ENCODE measurements around the gene SCG5.

The SCG5 gene

GRCh38 chr15:32690941-32691688, 49.6 kb downstream of the SCG5 start:
- no peak overlapping the region for H3K4me3 ChIP-seq (replicated peaks; ENCODE audit: low read depth, low read length)
- no peak for TF ChIP-seq CTCF (IDR thresholded peaks at IDR 0.05; ENCODE audit: low read length, missing control alignments)
- DNase-seq (ENCODE audit: low read depth): no peak

- DNase-seq (ENCODE audit: low read depth): no peak
- TF ChIP-seq CTCF (IDR thresholded peaks at IDR 0.05; ENCODE audit: low read length, missing control alignments): no peak
- H3K4me3 ChIP-seq (replicated peaks; ENCODE audit: low read depth, low read length): no peak overlapping the region
Observed at GRCh38 chr15:32691689-32692038, 50.2 kb downstream of the SCG5 start.

GRCh38 chr15:32692286-32692685, 50.8 kb downstream of the SCG5 start:
- H3K4me3 ChIP-seq (replicated peaks; ENCODE audit: low read depth, low read length): no peak overlapping the region
- no peak for TF ChIP-seq CTCF (IDR thresholded peaks at IDR 0.05; ENCODE audit: low read length, missing control alignments)
- no peak for DNase-seq (ENCODE audit: low read depth)

- no peak for TF ChIP-seq CTCF (IDR thresholded peaks at IDR 0.05; ENCODE audit: low read length, missing control alignments)
- no peak for DNase-seq (ENCODE audit: low read depth)
- no peak overlapping the region for H3K4me3 ChIP-seq (replicated peaks; ENCODE audit: low read depth, low read length)
Observed at GRCh38 chr15:32694222-32694983, 52.9 kb downstream of the SCG5 start.

GRCh38 chr15:32698773-32699390, 57.4 kb downstream of the SCG5 start:
- DNase-seq (ENCODE audit: low read depth): no peak
- H3K4me3 ChIP-seq (replicated peaks; ENCODE audit: low read depth, low read length): no peak overlapping the region
- no peak for TF ChIP-seq CTCF (IDR thresholded peaks at IDR 0.05; ENCODE audit: low read length, missing control alignments)

DNA sequence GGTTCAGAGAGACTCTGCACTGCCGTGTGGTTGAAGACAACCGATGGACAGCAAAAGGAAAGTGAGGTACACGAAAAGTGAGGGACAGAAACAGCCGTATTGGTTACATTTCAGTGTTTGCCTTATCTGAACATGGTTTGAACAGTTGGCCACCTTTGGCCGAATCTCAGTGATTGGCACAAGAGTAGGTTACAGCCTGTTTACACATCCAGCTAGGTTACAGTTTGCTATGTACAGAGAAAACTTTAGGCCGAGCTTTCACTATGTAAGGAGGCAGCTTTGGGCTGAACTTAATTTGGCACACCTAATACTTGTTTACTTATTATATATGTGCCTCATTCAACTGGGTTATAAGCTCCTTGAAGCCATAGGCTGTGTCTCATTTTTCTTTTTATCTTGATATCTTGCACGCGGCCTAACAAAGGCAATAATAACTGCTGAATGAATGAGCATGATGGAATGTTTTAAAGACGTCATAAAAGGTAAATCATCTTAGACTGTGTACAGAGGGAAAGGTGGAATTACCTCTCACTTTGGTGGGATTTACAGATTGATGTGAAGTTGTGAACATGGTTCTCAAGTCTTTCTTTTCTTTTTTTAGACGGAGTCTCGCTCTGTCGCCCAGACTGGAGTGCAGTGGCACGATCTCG, 59.1 kb downstream of the SCG5 start:
- no peak for DNase-seq (ENCODE audit: low read depth)
- no peak overlapping the region for H3K4me3 ChIP-seq (replicated peaks; ENCODE audit: low read depth, low read length)
- no peak for TF ChIP-seq CTCF (IDR thresholded peaks at IDR 0.05; ENCODE audit: low read length, missing control alignments)

All from fibroblast of pulmonary artery (primary cell).